Keratinocyte (primary cell): ENCODE results near the gene PIGC. TPM values are rescaled to one million over a fixed set of nuclear protein-coding genes. Genes with fewer than 3 reads are reported as not detected.

Experiments used
- DNase-seq: peaks from one replicate; pipeline ENCODE4 v3.0.0-alpha.2; 2011; ENCODE audit warnings: low read depth, missing footprints, low spot score
- FAIRE-seq: peaks from 2 replicates; lab custom pipeline; 2011; peaks lifted over from hg19 to GRCh38; lab: Jason Lieb, UNC
- H2AFZ ChIP-seq: 2 replicates; pipeline ENCODE4 v1.6.0; 2012; ENCODE audit warnings: low read length, control low read depth, inconsistent platforms; ENCODE audit not compliant: control insufficient read depth
- H3K27ac ChIP-seq: 2 replicates; pipeline ENCODE4 v1.5.1; 2011; ENCODE audit warnings: low read length; ENCODE audit not compliant: control insufficient read depth, insufficient read depth
- H3K27me3 ChIP-seq: 3 replicates; pipeline ENCODE4 v1.6.0; 2011; ENCODE audit warnings: low read length; ENCODE audit not compliant: control insufficient read depth, insufficient read depth; ENCODE audit errors: extremely low read depth
- H3K36me3 ChIP-seq, 2 experiments: 2 replicates in 1 of 2; 3 replicates in 1 of 2; pipeline ENCODE4 v1.5.1; 2011; ENCODE audit warnings: low read length in 2 of 2, mild to moderate bottlenecking in 1 of 2; ENCODE audit not compliant: control insufficient read depth in 2 of 2, insufficient read depth in 2 of 2; ENCODE audit errors: extremely low read depth in 1 of 2
- H3K4me1 ChIP-seq: 3 replicates; pipeline ENCODE4 v1.5.1; 2011; ENCODE audit warnings: low read length; ENCODE audit not compliant: control insufficient read depth, insufficient read depth; ENCODE audit errors: extremely low read depth
- H3K4me2 ChIP-seq: 3 replicates; pipeline ENCODE4 v1.6.0; 2011; ENCODE audit warnings: low read depth, low read length; ENCODE audit not compliant: control insufficient read depth, insufficient read depth; ENCODE audit errors: extremely low read depth
- H3K4me3 ChIP-seq, 3 experiments: fragments of 200-600 bp in 1 of 3; sonication (generic) in 1 of 3; 2 replicates in 2 of 3; 3 replicates in 1 of 3; pipeline ENCODE4 v1.5.1; 2011 to 2016; ENCODE audit warnings: low read length in 3 of 3, mild to moderate bottlenecking in 3 of 3, control low read depth in 2 of 3, inconsistent platforms in 1 of 3, low read depth in 1 of 3, mixed read lengths in 1 of 3, mixed run types in 1 of 3, moderate library complexity in 1 of 3; ENCODE audit not compliant: control insufficient read depth in 2 of 3, insufficient read depth in 2 of 3; ENCODE audit errors: extremely low read depth in 1 of 3
- H3K79me2 ChIP-seq: 2 replicates; pipeline ENCODE4 v1.6.0; 2012; ENCODE audit warnings: low read length; ENCODE audit not compliant: control insufficient read depth, insufficient read depth
- H3K9ac ChIP-seq: 3 replicates; pipeline ENCODE4 v1.6.0; 2011; ENCODE audit warnings: low read length; ENCODE audit not compliant: control insufficient read depth, insufficient read depth; ENCODE audit errors: extremely low read depth
- H3K9me1 ChIP-seq: 3 replicates; pipeline ENCODE4 v1.6.0; 2011; ENCODE audit warnings: low read length; ENCODE audit not compliant: control insufficient read depth, insufficient read depth; ENCODE audit errors: extremely low read depth
- H3K9me3 ChIP-seq: 2 replicates; pipeline ENCODE4 v1.5.1; 2012; ENCODE audit warnings: low read depth, low read length; ENCODE audit not compliant: control insufficient read depth
- H4K20me1 ChIP-seq: 3 replicates; pipeline ENCODE4 v1.6.0; 2011; ENCODE audit warnings: low read length; ENCODE audit not compliant: control insufficient read depth, insufficient read depth; ENCODE audit errors: extremely low read depth
- CTCF ChIP-seq, 3 experiments: IDR thresholded peaks in 1 of 3; conservative IDR thresholded peaks in 1 of 3; optimal IDR thresholded peaks in 1 of 3; 2 replicates in 2 of 3; 3 replicates in 1 of 3; pipeline versions ENCODE3 to v1.5.1; 2011; ENCODE audit warnings: low read length in 3 of 3, mild to moderate bottlenecking in 3 of 3, moderate library complexity in 2 of 3, control low read depth in 1 of 3, inconsistent platforms in 1 of 3; ENCODE audit not compliant: insufficient read depth in 2 of 3; ENCODE audit errors: extremely low read depth in 1 of 3
- EZH2 ChIP-seq: IDR thresholded peaks from one replicate; pipeline ENCODE4 v1.6.1; 2012; ENCODE audit warnings: inconsistent platforms, mild to moderate bottlenecking, low read length, moderate library complexity
- dilution Hi-C: fragments of 300-500 bp; cut with MboI; formaldehyde crosslinking; loops from one replicate; pipeline ENCODE4 v1.7.0; 2020; ENCODE audit warnings: low sequenced_read_pairs; ENCODE audit not compliant: extremely low pct_ligation_motif_present
- polyA plus RNA-seq, 5 experiments: library from polyadenylated mRNA; depleted of rRNA in 3 of 5; stranded (reverse) in 3 of 5; stranded (forward) in 1 of 5; unstranded in 1 of 5; fragments of >200 nt; gene quantifications; 1 replicate in 1 of 5; 2 replicates in 3 of 5; 3 replicates in 1 of 5; pipeline versions ENCODE4 v1.2.1 to v1.2.3, GENCODE V29; 2011 to 2012; ENCODE audit warnings: missing spikeins in 2 of 5, low read depth in 1 of 5, low replicate concordance in 1 of 5

PIGC gene
- polyA plus RNA-seq, 1 donor (not counting 4 experiments of a cell fraction or from before 2014, with no cell fraction given), result 21.6 TPM

DNA sequence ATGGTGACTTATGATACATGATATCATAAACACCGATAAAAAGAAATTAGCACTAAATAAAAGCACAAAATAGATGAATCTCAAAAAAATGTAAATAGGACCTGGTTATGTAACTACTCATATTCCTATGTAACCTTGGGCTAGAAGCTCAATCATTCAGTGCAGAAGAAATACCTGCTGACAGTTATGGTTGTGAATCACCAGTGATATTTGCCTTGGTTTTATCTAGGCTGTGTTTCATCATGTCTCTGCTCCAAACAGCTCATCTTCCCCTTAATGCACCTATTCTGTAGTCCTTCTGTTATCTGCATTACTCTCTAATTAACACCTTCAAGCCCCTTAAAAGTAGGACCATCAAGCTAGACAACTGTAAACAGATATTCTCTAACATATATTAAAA, 16.3 kb upstream of the PIGC start:
- Histone ChIP-seq H2AFZ (no peak overlapping the region), H3K27me3 (no peaks in the 10 kb centered on the region), H4K20me1 (no peaks in the 10 kb centered on the region), H3K9me1 (no peaks in the 10 kb centered on the region), H3K27ac (no peak overlapping the region), H3K36me3 (no peaks in the 10 kb centered on the region), H3K9me3 (no peaks in the 10 kb centered on the region), H3K9ac (no peak overlapping the region), H3K4me2 (no peak overlapping the region), H3K79me2 (no peaks in the 10 kb centered on the region), H3K4me1 (peaks cover 10% of the 10 kb centered on the region), H3K4me3 (no peak overlapping the region)
- DNase-seq, result no peak
- no peak for TF ChIP-seq CTCF (optimal IDR thresholded peaks at IDR 0.05 in 1 of 3, IDR thresholded peaks at IDR 0.05 in 1 of 3, conservative IDR thresholded peaks at IDR 0.05 in 1 of 3; ENCODE audit: extremely low read depth in 1 of 3, insufficient read depth in 2 of 3, low read length in 3 of 3)
- no peak for TF ChIP-seq EZH2
- dilution Hi-C loops, result no loop called here
- peak; percentile 97 for FAIRE-seq

DNA sequence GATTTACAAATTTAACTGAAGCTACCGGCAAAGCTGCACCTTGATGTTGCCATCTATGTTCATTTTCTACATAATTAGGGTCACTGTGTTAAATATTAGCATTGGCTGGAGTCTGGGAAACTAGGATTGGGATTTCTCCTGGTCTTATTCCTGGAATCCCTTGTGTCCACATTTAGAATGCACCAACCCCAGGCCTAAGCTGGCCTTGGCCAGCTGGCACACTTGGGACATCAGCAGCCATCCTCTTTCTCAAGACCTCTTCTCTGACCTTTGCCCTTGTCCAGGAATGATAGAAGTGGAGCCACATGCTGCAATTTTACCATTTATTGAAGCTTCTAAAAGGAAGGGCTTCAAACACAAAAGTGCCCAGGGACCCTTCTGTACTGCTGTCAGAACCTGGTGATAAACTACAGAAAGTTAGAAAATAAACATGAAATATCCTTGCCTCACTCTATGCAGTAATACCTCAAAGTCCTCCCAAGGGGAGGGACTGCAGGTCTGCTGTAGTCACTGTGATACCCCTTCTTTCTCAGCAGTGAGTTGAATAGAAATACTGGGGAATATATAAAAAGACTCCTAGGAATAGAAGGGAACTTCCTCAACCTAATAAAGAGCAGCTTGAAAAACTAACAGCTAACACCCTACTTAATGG, 13.7 kb upstream of the PIGC start:
- Histone ChIP-seq H3K27ac (no peak overlapping the region), H3K27me3 (no peaks in the 10 kb centered on the region), H3K4me3 (no peak overlapping the region), H4K20me1 (no peaks in the 10 kb centered on the region), H3K36me3 (no peaks in the 10 kb centered on the region), H3K4me1 (peaks cover 10% of the 10 kb centered on the region), H3K9ac (no peak overlapping the region), H3K4me2 (no peak overlapping the region), H3K9me1 (no peaks in the 10 kb centered on the region), H3K79me2 (no peaks in the 10 kb centered on the region), H3K9me3 (no peaks in the 10 kb centered on the region), H2AFZ (no peak overlapping the region)
- no peak for TF ChIP-seq EZH2
- FAIRE-seq, result no peak
- no peak for DNase-seq
- dilution Hi-C loops, result no loop called here

DNA sequence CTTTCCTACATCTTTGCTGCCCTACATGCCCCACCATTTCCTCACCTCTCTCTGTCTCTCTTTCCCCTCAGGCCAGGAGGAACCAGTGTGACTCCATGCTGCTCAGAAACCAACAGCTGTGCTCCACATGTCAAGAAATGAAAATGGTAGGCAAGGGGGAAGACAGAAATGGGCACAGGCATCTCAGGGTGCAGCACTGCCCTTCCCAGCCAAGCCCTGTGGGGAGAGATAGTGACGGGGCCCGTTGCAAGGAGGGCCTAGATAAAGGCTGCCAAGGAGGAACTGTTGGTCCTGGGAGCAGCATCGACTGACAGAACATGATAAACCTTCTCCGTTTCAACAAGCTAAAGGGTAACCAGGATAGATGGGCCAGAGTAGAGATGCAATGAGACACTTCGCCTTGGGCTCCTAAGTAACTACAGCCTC, 12.5 kb upstream of the PIGC start:
- Histone ChIP-seq H3K9me3 (no peaks in the 10 kb centered on the region), H3K27ac (no peak overlapping the region), H3K79me2 (no peaks in the 10 kb centered on the region), H3K4me1 (peaks cover 10% of the 10 kb centered on the region), H3K9me1 (no peaks in the 10 kb centered on the region), H3K36me3 (no peaks in the 10 kb centered on the region), H2AFZ (no peak overlapping the region), H3K4me3 (no peak overlapping the region), H3K4me2 (no peak overlapping the region), H3K9ac (no peak overlapping the region), H3K27me3 (no peaks in the 10 kb centered on the region), H4K20me1 (no peaks in the 10 kb centered on the region)
- no peak for FAIRE-seq
- DNase-seq, result no peak
- no peak for TF ChIP-seq EZH2
- no peak for TF ChIP-seq CTCF (optimal IDR thresholded peaks at IDR 0.05 in 1 of 3, IDR thresholded peaks at IDR 0.05 in 1 of 3, conservative IDR thresholded peaks at IDR 0.05 in 1 of 3; ENCODE audit: extremely low read depth in 1 of 3, insufficient read depth in 2 of 3, low read length in 3 of 3)
- dilution Hi-C loops, result no loop called here
